Measurements from ENCODE around the gene SLC43A3.

DNA sequence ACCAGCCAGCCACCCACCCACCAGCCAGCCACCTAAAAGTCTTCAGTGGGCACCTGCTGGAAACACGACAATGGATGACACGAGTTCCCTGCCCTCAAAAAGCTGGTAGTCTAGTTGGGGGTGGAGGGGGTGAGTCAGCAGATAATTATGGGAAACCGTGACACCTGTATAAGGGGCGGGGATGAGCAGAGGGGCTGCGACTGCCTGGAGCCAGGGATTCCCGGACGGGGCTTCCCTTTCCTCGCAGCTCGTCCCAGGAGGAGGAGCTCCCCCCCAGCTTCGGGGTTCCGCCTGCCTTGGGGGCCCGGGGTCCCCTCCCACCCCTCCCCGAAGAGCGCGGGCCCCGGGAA lies 31.1 kb upstream of the SLC43A3 start:
- TF ChIP-seq, protein P1, sequence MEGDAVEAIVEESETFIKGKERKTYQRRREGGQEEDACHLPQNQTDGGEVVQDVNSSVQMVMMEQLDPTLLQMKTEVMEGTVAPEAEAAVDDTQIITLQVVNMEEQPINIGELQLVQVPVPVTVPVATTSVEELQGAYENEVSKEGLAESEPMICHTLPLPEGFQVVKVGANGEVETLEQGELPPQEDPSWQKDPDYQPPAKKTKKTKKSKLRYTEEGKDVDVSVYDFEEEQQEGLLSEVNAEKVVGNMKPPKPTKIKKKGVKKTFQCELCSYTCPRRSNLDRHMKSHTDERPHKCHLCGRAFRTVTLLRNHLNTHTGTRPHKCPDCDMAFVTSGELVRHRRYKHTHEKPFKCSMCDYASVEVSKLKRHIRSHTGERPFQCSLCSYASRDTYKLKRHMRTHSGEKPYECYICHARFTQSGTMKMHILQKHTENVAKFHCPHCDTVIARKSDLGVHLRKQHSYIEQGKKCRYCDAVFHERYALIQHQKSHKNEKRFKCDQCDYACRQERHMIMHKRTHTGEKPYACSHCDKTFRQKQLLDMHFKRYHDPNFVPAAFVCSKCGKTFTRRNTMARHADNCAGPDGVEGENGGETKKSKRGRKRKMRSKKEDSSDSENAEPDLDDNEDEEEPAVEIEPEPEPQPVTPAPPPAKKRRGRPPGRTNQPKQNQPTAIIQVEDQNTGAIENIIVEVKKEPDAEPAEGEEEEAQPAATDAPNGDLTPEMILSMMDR (IDR thresholded peaks at IDR 0.05), result no peak
- TF ChIP-seq, protein P2, sequence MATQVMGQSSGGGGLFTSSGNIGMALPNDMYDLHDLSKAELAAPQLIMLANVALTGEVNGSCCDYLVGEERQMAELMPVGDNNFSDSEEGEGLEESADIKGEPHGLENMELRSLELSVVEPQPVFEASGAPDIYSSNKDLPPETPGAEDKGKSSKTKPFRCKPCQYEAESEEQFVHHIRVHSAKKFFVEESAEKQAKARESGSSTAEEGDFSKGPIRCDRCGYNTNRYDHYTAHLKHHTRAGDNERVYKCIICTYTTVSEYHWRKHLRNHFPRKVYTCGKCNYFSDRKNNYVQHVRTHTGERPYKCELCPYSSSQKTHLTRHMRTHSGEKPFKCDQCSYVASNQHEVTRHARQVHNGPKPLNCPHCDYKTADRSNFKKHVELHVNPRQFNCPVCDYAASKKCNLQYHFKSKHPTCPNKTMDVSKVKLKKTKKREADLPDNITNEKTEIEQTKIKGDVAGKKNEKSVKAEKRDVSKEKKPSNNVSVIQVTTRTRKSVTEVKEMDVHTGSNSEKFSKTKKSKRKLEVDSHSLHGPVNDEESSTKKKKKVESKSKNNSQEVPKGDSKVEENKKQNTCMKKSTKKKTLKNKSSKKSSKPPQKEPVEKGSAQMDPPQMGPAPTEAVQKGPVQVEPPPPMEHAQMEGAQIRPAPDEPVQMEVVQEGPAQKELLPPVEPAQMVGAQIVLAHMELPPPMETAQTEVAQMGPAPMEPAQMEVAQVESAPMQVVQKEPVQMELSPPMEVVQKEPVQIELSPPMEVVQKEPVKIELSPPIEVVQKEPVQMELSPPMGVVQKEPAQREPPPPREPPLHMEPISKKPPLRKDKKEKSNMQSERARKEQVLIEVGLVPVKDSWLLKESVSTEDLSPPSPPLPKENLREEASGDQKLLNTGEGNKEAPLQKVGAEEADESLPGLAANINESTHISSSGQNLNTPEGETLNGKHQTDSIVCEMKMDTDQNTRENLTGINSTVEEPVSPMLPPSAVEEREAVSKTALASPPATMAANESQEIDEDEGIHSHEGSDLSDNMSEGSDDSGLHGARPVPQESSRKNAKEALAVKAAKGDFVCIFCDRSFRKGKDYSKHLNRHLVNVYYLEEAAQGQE (IDR thresholded peaks at IDR 0.05; ENCODE audit: insufficient read depth in 1 of 2, low read depth in 2 of 2, low read length in 1 of 2), result no peak
- TF ChIP-seq POLR2AphosphoS5 (IDR thresholded peaks at IDR 0.05; ENCODE audit: low read depth, low read length), result no peak
- TF ChIP-seq SIN3A (IDR thresholded peaks at IDR 0.05; ENCODE audit: borderline replicate concordance, insufficient read depth, low read depth, low read length), result no peak

All from Panc1 (cell line).